HG02678 (cell line): ENCODE measurements around the gene SLC24A4.

Source experiments
- ATAC-seq: cut with Tn5 transposase; IDR thresholded peaks from one replicate; pipeline ENCODE4 v1.9.1; 2021; ENCODE audit warnings: mild to moderate bottlenecking, moderate library complexity; ENCODE audit not compliant: unreplicated experiment

The SLC24A4 gene

GRCh38 chr14:92472860-92473259, 149.9 kb downstream of the SLC24A4 start:
- ATAC-seq = no peak

GRCh38 chr14:92473261-92473968, 150.4 kb downstream of the SLC24A4 start:
- no peak for ATAC-seq

- ATAC-seq = no peak
Measured at GRCh38 chr14:92473969-92474535, 151.1 kb downstream of the SLC24A4 start.

- no peak for ATAC-seq
Measured at GRCh38 chr14:92475037-92475436, 152.1 kb downstream of the SLC24A4 start.

GRCh38 chr14:92475451-92476187, 152.7 kb downstream of the SLC24A4 start:
- ATAC-seq = no peak

GRCh38 chr14:92480856-92481255, 157.9 kb downstream of the SLC24A4 start:
- no peak for ATAC-seq

GRCh38 chr14:92481386-92481785, 158.4 kb downstream of the SLC24A4 start:
- ATAC-seq = no peak

- no peak for ATAC-seq
Measured at GRCh38 chr14:92481811-92482555, 159.0 kb downstream of the SLC24A4 start.

GRCh38 chr14:92482621-92483319, 159.8 kb downstream of the SLC24A4 start:
- no peak for ATAC-seq

- ATAC-seq = no peak
Measured at GRCh38 chr14:92484132-92484823, 161.3 kb downstream of the SLC24A4 start.

GRCh38 chr14:92486881-92487280, 163.9 kb downstream of the SLC24A4 start:
- no peak for ATAC-seq

- no peak for ATAC-seq
Measured at GRCh38 chr14:92487513-92488133, 164.7 kb downstream of the SLC24A4 start.

- ATAC-seq = no peak
Measured at GRCh38 chr14:92489394-92490238, 166.7 kb downstream of the SLC24A4 start.

GRCh38 chr14:92490239-92490959, 167.4 kb downstream of the SLC24A4 start:
- no peak for ATAC-seq

GRCh38 chr14:92491782-92492181, 168.8 kb downstream of the SLC24A4 start:
- no peak for ATAC-seq

- no peak for ATAC-seq
Measured at GRCh38 chr14:92492258-92492657, 169.3 kb downstream of the SLC24A4 start.

GRCh38 chr14:92493024-92493423, 170.1 kb downstream of the SLC24A4 start:
- ATAC-seq = no peak

- ATAC-seq = no peak
Measured at GRCh38 chr14:92493492-92493891, 170.5 kb downstream of the SLC24A4 start.
